IPS-18c (cell line): ENCODE data around the gene XCR1.
"Not testable (repeated sequence)": the region's sequence is repeated elsewhere in the genome, so short reads cannot be mapped to it uniquely, and the experiment has no call there.

Source experiments
- H3K4me3 ChIP-seq: 2 replicates; pipeline ENCODE4 v1.7.0; 2013; ENCODE audit warnings: low read depth, mild to moderate bottlenecking, low read length, moderate library complexity; ENCODE audit not compliant: insufficient read depth
- H3K9me3 ChIP-seq: one replicate; pipeline ENCODE4 v1.6.1; 2013; ENCODE audit warnings: mild to moderate bottlenecking, low read length, moderate library complexity; ENCODE audit not compliant: control insufficient read depth, insufficient read depth

The XCR1 gene

GRCh38 chr3:46020766-46021510, 6.3 kb downstream of the XCR1 start:
- H3K4me3 ChIP-seq = no peak overlapping the region

GRCh38 chr3:46019707-46020106, 7.6 kb downstream of the XCR1 start:
- Histone ChIP-seq H3K4me3 (no peak overlapping the region), H3K9me3 (no peaks in the 10 kb centered on the region)

More at GRCh38 chr3:46020766-46021510, 6.3 kb downstream of the XCR1 start:
- H3K9me3 ChIP-seq = no peaks in the 10 kb centered on the region

GRCh38 chr3:46017720-46018119, 9.6 kb downstream of the XCR1 start:
- H3K9me3 ChIP-seq = no peaks in the 10 kb centered on the region
- no peak overlapping the region for H3K4me3 ChIP-seq

- peaks cover 2% of the 10 kb centered on the region for H3K9me3 ChIP-seq
These were observed 13.8 kb downstream of the XCR1 start for GRCh38 chr3:46013316-46014094.

DNA sequence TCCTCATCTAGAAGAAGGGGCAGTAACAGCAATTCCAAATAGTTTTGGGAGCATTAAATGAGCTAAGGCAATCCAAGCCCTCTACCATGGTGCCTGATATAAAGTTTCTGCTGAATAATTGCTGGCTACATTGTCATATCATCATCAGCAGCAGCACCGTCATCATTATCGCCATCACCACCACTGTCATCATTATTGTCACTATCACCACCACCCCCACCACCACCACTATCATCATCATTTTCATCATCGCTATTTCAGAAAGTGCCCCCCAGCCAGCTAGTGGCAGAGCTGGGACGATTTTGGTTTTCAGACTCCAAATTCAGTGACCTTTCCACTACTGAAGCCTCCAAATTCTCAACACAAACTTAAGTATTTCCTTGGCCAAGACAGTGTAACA, 15.0 kb downstream of the XCR1 start:
- Histone ChIP-seq H3K9me3 (peaks cover 2% of the 10 kb centered on the region), H3K4me3 (no peak overlapping the region)

More at GRCh38 chr3:46013316-46014094, 13.8 kb downstream of the XCR1 start:
- no peak overlapping the region for H3K4me3 ChIP-seq

DNA sequence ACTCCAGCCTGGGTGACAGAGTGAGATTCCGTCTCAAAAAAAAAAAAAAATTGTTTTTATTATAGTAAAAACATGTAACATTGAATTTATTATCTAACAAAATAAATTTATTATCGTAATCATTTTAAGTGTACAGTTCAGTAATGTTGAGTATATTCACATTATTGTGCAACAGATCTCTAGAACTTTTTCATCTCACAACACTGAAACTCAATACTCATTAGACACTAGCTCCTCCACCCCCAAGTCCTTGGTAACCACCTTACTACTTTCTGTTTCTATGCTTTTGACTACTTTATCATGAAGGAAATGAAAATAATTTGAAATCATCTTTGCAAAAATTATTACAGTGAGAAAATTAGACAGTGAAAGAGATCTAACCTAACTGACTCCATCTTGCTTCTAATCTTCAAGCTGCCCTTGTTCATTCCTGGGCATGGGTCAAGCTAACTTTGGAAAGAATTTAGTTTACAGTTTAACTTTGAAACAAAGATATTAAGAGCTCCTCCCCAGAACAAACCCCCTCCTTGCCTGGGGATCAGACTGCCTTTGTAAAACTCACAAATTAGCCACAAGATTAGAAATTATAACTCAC, 16.7 kb downstream of the XCR1 start:
- peaks cover 2% of the 10 kb centered on the region for H3K9me3 ChIP-seq

GRCh38 chr3:46008058-46008457, 19.2 kb downstream of the XCR1 start:
- H3K9me3 ChIP-seq = peaks cover 2% of the 10 kb centered on the region
- no peak overlapping the region for H3K4me3 ChIP-seq

More for the DNA sequence above, 16.7 kb downstream of the XCR1 start:
- H3K4me3 ChIP-seq = no peak overlapping the region

GRCh38 chr3:46007280-46007679, 20.0 kb downstream of the XCR1 start:
- H3K9me3 ChIP-seq = peaks cover 2% of the 10 kb centered on the region
- H3K4me3 ChIP-seq = no peak overlapping the region

GRCh38 chr3:46006238-46007032, 20.8 kb downstream of the XCR1 start:
- H3K4me3 ChIP-seq = no peak overlapping the region

DNA sequence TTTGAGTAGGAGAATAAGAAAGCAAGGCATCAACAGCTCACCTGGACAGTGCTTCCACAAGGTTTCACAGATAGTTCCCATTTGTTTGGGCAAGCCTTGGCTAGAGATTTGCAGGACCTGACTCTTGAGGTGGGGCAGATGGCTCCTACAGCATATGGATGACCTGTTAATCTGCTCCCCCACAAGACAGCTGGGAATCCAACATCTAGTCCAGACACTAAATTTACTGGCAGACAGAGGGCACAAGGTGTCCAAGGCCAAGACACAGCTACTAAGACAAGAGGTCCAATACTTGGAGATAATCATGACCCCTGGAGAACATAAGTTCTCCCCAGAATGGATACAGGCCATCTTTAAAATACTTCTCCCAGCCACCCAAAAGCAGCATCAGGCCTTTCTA, 23.6 kb downstream of the XCR1 start:
- H3K9me3 ChIP-seq, H3K4me3 ChIP-seq: not testable (repeated sequence)

More at GRCh38 chr3:46006238-46007032, 20.8 kb downstream of the XCR1 start:
- H3K9me3 ChIP-seq = peaks cover 2% of the 10 kb centered on the region

DNA sequence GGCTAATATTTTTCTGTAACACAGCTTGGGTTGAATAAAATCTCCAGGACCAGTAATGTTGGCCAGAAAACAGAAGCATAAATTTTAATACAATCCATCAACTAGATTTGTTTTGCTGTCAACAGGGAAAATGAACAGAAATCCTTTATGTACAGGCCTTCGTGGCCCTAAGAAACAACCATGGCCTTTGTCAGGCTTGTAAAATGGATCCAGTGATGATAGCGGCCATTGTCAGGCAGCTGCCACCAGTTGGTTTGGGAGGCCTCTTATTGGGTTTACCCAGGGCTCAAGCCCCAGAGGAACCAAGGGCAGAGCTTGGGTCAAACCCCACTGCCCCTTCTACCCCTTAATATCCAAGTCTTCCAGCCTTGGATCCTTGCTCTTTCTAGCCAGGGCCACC, 26.1 kb downstream of the XCR1 start:
- H3K9me3 ChIP-seq = peaks cover 2% of the 10 kb centered on the region
- H3K4me3 ChIP-seq = no peak overlapping the region

GRCh38 chr3:45997942-45998341, 29.3 kb downstream of the XCR1 start:
- H3K9me3 ChIP-seq = peaks cover 2% of the 10 kb centered on the region
- H3K4me3 ChIP-seq = no peak overlapping the region

- not testable (repeated sequence) for H3K4me3 ChIP-seq, H3K9me3 ChIP-seq
These were observed 29.8 kb downstream of the XCR1 start for GRCh38 chr3:45997499-45997898.

- no peaks in the 10 kb centered on the region for H3K9me3 ChIP-seq
- H3K4me3 ChIP-seq = peak within 1 kb of the TSS; percentile 93
These were observed 31.8 kb downstream of the XCR1 start, which contains the start of gene FYCO1 for GRCh38 chr3:45995236-45996192. Gene FYCO1 (minus strand): TSS chr3:45995824. CDS start chr3:45984910, 10,914 bp downstream.

GRCh38 chr3:45994419-45995235, 32.7 kb downstream of the XCR1 start:
- no peaks in the 10 kb centered on the region for H3K9me3 ChIP-seq
- peak overlapping the region; percentile 93 for H3K4me3 ChIP-seq
